ENCODE data around the gene SMCO3.

Gene SMCO3

GRCh38 chr12:14814014-14814413 is at the start of gene SMCO3:
Gene SMCO3 (minus strand): TSS chr12:14814182. CDS start chr12:14806680, 7,502 bp downstream.
- no peak for DNase-seq

DNA sequence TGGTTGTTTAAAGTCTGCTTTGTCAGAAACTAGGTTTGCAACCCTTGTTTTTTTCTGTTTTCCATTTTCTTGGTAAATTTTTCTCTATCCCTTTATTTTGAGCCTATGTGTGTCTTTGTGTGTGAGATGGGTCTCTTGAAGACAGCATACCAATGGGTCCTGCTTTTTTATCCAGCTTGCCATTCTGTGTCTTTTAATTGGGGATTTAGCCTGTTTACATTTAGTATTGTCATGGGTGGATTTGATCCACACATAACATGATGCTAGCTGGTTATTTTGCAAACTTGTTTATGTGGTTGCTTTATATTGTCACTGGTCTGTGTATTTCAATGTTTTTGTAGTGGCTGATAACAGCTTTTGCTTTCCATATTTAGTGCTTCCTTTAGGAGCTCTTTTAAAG is 46.5 kb upstream of the SMCO3 start:
- DNase-seq = no peak

DNA sequence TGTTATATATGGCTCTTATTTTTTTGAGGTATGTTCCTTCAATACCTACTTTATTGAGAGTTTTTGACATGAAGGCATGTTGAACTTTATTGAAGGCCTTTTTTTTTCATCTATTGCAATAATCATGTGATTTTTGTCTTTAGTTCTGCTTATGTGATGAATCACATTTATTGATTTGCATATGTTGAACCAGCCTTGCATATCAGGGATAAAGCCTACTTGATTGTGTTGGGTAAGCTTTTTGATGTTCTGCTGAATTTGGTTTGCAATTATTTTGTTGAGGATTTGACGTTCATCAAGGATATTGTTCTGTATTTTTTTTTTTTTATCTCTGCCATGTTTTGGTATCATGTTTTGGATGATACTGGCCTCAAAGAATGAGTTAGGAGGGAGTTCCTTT is 44.5 kb upstream of the SMCO3 start:
- DNase-seq = no peak

DNA sequence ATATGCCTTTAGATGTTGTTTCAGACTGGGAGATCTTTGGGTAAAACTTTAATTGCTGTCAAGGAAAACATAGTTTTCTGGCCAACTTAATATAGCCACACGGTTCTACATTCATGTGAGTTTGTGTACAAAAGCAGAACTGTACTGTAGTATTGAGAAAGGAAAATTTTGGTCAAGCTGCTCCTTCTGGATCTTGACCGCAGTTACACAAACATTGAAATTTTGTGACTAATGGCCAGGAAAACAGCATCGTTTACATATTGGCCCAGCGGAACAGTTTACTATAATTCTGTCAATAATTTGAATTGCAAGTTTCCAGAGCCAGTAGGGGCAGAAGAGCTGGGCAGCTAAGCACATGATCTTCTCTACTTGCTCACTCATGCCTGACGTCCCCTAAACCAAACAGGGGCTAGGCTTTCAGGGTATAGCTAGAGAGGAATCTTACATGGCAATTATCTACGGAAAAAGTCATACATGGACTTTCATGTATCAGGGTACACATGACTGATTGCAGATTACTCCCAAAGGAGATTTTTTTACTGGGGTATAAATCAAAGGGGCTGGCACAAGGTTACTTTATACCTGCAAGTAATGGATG is 40.7 kb upstream of the SMCO3 start:
- no peak for DNase-seq

- peak in 1 of 2 experiments; percentile 32 for DNase-seq
Measured at GRCh38 chr12:14853961-14854360, 40.0 kb upstream of the SMCO3 start.

DNA sequence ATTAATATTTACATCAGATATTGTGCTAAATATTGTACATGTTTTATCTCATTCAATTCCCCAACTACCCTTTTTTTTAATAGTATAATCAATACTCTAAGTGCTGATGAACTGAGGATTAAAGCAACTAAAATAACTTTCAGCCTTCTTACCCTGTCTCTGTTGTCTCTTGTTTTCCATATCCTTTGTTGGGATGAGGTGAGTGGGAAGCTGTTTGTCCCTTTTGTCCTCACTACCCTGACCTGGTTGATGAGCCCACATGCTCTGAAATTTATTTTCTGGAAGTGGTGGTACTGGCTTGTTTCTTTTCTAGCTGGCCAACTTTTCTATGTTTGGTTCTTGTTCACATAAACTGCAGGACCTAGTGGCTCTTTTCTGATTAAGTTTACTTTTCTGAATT is 38.9 kb upstream of the SMCO3 start:
- no peak for DNase-seq

- DNase-seq = no peak
Measured at GRCh38 chr12:14850929-14851663, 37.1 kb upstream of the SMCO3 start.

GRCh38 chr12:14849661-14850060 is 35.7 kb upstream of the SMCO3 start:
- no peak for DNase-seq

DNA sequence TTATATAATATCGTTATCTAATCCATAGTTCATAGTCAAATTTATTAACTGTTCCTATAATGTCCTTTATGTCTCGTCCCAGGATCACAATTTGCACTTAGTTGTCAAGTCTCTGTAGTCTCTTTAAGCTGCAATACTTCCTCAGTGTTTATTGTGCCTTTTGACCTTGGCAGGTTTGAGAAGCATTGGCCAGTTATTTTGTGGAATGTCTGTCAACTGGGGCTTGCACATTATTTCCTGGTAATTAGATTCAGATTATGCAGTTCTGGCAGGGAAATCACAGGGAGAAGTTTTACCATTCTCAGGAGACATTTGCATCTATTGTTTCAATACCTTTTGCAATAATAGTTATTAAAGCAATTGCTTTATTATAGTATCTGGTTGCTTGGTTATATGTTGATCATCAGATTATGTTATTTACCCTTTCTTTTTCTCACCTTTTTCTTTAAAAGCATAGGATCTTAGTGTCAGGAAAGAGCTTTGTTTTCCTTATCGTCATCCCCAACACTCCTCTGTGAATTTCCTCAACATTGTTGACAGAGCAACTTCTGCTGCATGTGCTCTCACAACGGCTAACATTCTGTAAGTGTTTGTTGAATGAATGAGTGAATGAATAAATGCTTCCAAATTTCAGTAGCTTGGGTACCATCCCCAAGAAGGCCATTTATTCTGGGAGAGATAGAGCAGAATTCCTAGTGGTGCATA is 33.0 kb upstream of the SMCO3 start:
- DNase-seq = peak in 1 of 2 experiments; percentile 23

GRCh38 chr12:14846042-14846587 is 32.1 kb upstream of the SMCO3 start:
- DNase-seq = no peak

DNA sequence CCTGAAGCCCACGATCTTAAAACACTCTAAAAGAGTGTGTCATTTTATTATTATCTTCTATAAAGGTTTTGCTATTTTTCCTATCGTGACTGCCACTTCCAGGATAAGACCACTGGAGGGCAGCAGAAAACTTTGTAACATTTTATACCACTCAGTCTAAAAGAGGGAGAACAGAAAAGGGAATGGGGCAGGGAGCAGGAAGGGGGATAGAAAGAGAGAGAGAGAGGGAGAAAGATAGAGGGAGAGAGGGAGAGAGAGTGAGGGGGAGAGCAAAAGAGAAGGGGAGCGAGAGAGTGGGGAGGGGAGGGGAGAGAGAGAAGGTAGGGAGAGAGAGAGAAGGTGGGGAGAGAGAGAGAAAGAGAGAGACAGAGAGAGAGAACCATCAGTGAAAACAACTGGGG is 31.4 kb upstream of the SMCO3 start:
- peak; percentile 48 to 76 for DNase-seq

DNA sequence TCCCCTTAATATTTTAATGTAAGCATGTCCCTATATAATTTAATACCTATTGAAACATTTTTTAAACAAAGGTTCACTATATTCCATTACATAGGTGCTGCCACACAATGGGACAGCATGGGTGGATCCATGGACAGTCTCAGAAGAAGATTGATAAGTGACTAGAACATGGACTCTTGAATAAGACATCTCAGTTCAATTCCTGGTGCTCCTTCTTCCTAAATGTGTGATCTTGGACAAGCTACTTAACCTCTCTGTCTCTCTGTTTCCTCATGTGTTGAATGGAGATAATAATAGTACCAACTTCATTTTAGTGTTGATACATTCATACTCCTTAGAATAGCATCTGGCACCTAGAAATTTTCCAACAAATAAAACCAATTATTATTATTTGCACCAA is 30.4 kb upstream of the SMCO3 start:
- DNase-seq = no peak

GRCh38 chr12:14843425-14843887 is 29.5 kb upstream of the SMCO3 start, which contains the start of gene ART4:
Gene ART4 (minus strand): TSS chr12:14843526. CDS start chr12:14843113, 413 bp downstream.
- DNase-seq = no peak

- DNase-seq = no peak
Measured at GRCh38 chr12:14842315-14842714, 28.3 kb upstream of the SMCO3 start.

- DNase-seq = no peak
Measured at GRCh38 chr12:14841761-14842160, 27.8 kb upstream of the SMCO3 start.

DNA sequence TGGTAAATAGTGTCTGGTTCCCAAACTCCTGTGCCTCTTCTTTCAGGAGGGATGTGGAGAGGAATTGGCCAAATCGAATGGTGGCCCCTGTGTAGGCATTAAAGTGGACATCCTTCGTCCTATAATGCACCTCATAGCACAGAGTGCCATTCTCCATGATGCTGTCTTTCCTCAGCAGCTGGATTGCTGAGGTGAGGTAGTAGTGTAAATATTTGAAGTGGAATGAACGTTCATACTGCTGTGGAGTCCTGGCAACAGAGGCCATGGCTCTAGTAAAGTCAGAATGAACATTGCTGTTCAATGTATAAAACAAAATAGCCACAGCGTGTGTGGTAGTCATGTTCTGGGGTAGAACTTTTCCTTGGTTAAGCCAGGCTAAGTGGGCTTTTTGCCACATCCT is 26.6 kb upstream of the SMCO3 start:
- DNase-seq = no peak

GRCh38 chr12:14839262-14839661 is 25.3 kb upstream of the SMCO3 start:
- no peak for DNase-seq

DNA sequence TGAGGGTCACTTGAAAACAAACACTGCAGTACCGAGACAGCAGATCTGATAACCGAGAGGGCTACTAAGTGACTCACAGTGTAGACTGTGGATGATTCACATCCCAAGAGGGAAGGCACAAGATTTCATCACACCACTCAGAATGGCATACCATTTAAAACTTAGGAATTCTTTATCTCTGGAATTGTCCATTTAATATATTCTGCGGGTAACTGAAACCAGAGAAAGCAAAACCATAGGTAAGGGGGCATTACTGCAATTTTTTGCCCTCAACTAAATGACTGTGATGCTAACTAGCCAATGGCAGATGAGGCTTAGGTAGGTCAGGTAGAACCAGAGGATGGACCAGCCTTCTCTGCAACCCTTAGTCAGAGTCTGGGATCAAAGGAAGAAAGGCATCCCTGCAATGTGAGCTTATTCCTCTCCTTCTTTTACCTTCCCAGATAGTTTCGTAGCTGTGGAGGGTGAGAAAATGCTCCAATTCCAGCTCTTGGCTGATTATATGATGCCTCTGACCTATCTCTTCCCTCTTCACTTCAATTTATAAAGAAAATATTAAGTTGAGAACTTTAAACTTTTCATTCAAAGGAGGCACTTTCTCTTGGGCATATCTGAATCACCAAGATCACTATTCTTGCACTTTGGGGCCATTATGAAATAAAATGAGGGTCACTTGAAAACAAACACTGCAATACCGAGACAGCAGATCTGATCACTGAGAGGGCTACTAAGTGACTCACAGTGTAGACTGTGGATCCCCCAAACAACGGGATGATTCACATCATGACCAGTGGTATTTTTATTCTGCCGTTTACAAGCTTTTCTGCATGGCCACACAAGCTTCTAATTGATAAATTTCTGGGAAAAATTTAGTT is 22.6 kb upstream of the SMCO3 start:
- DNase-seq = no peak

DNA sequence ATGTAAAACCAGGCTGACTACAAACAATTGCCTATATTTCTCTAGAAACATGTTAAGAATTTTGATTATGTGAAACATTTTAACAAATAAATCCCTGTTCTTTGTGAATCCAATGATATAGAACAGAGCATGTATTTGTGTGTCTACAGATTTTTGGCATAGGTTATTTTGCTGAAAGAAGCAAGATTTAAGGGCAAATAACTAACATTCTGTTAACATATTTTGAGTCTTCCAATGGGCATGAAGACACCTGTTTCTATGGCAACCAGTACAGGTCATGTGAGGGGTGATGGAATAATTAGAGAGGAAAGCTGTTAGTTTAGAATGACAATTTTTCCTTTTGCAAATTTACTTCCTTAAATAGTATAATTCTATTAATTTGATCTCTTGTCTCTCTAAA is 20.5 kb upstream of the SMCO3 start:
- peak in 1 of 2 experiments; percentile 63 for DNase-seq

- DNase-seq = no peak
Measured at GRCh38 chr12:14833952-14834351, 20.0 kb upstream of the SMCO3 start.

- no peak for DNase-seq
Measured at GRCh38 chr12:14833336-14833735, 19.4 kb upstream of the SMCO3 start.

DNA sequence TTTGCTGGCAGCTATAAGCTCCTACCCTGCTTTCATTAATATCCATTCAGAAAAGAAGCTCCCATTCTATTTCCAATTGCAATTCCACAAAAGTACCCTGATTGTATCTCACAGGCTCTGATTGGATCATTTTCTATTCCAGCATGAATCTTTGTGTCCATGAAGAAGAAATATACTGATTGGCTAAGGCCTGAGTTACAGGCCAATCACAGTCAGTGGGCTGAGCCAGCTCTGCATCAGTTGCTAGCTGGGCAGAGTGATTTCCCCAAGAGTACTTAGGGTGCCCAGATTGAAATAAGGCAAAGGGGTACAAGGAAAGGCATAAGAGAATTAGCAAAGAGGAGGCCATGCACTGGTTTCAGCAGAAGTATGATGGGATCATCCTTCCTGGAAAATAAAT is 14.9 kb upstream of the SMCO3 start:
- DNase-seq = no peak

DNA sequence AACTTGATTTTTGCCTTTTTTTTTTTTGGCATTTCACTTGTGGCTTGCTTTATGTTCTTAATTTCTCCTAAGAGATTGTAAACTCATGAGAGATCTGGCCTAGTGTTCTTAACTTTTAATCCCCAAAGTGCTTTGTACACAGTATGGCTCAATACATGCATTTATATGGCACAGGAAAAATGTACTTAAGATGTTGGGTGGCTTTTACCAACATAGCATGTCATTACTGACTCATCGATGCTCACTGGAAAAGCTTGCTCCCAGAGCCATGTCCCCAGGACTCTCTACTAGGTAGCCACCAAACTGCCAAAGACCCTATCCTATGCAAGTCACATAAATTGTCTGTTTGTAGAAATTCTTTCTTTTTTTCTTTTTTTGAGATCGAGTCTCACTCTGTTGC is 13.1 kb upstream of the SMCO3 start:
- no peak for DNase-seq
